ENCODE measurements around the gene SPI1. TPM values are rescaled to one million over a fixed set of nuclear protein-coding genes. Genes with fewer than 3 reads are reported as not detected.

SPI1 gene
- total and polyA plus RNA-seq, 8 donors = 1.0 to 24.2 (median 5.6) TPM

GRCh38 chr11:47376525-47377371 is 1.6 kb downstream of the SPI1 start:
- no peak for TF ChIP-seq CTCF (IDR thresholded peaks at IDR 0.05)
- 62 to 63% methylated on average over 14 of the region's 14 CpGs for WGBS, 2 donors
- Histone ChIP-seq H3K9me3 (no peaks in the 10 kb centered on the region), H3K36me3 (no peaks in the 10 kb centered on the region), H3K4me1 (no peaks in the 10 kb centered on the region), H3K4me3 (peak overlapping the region in 1 of 4 donors; percentile 36), H3K27ac (peak overlapping the region in 1 of 4 donors; percentile 44), H3K27me3 (no peaks in the 10 kb centered on the region)
- ATAC-seq (peak in 2 of 4 donors; percentile 49 to 53), DNase-seq (peak in 1 of 6 donors; percentile 74), FAIRE-seq (no peak)
- intact Hi-C loops (cut with DNase I) = loop anchor here in 2 of 3 donors (5.0 to 10.0 kb wide), 2 partner anchors 68 to 71 kb away; partner anchors contain the start of gene RAPSN (in 2 of the 2)

- no peak overlapping the region for H3K27ac ChIP-seq
- no peaks in the 10 kb centered on the region for H3K27me3 ChIP-seq
- ATAC-seq (no peak), FAIRE-seq (no peak), DNase-seq (no peak)
- intact Hi-C loops (cut with DNase I) = loop anchor here in 2 of 3 donors (5.0 to 10.0 kb wide), 2 partner anchors 69 to 71 kb away; partner anchors contain the start of gene RAPSN (in 2 of the 2)
- H3K4me1 ChIP-seq = no peaks in the 10 kb centered on the region
- WGBS, 2 donors = 73 to 77% methylated on average over 7 to 8 of the region's 8 CpGs
- no peaks in the 10 kb centered on the region for H3K9me3 ChIP-seq
- H3K4me3 ChIP-seq = peak overlapping the region in 1 of 4 donors; percentile 25
- no peak for TF ChIP-seq CTCF (IDR thresholded peaks at IDR 0.05)
- H3K36me3 ChIP-seq = no peaks in the 10 kb centered on the region
These were observed 2.2 kb downstream of the SPI1 start for GRCh38 chr11:47376107-47376524.

GRCh38 chr11:47375546-47376085 is 2.7 kb downstream of the SPI1 start:
- DNase-seq (no peak), ATAC-seq (no peak), FAIRE-seq (no peak)
- Histone ChIP-seq H3K9me3 (no peaks in the 10 kb centered on the region), H3K4me3 (peak overlapping the region in 1 of 4 donors; percentile 25), H3K4me1 (no peaks in the 10 kb centered on the region), H3K27ac (no peak overlapping the region), H3K36me3 (no peaks in the 10 kb centered on the region), H3K27me3 (no peaks in the 10 kb centered on the region)
- intact Hi-C loops (cut with DNase I) = loop anchor here in 2 of 3 donors (5.0 to 10.0 kb wide), 2 partner anchors 69 to 72 kb away; partner anchors contain the start of gene RAPSN (in 2 of the 2)
- WGBS, 2 donors = 75 to 83% methylated on average over 13 of the region's 13 CpGs
- TF ChIP-seq CTCF (IDR thresholded peaks at IDR 0.05) = no peak

GRCh38 chr11:47375020-47375419 is 3.3 kb downstream of the SPI1 start:
- ATAC-seq = no peak
- H3K27me3 ChIP-seq = no peaks in the 10 kb centered on the region
- H3K9me3 ChIP-seq = no peaks in the 10 kb centered on the region
- WGBS, 2 donors = 62 to 77% methylated on average over 8 of the region's 8 CpGs
- DNase-seq = no peak
- H3K4me1 ChIP-seq = no peaks in the 10 kb centered on the region
- peak overlapping the region in 1 of 4 donors; percentile 25 for H3K4me3 ChIP-seq
- intact Hi-C loops (cut with DNase I) = loop anchor here in 2 of 3 donors (5.0 to 10.0 kb wide), 2 partner anchors 70 to 72 kb away; partner anchors contain the start of gene RAPSN (in 2 of the 2)
- TF ChIP-seq CTCF (IDR thresholded peaks at IDR 0.05) = no peak
- H3K27ac ChIP-seq = no peak overlapping the region
- FAIRE-seq = no peak
- H3K36me3 ChIP-seq = no peaks in the 10 kb centered on the region
